GM11168 (cell line): ENCODE results near the gene OR10A6.

Experiments used
- in situ Hi-C: fragments of 300-500 bp; cut with MboI; formaldehyde crosslinking; loops from one replicate; pipeline ENCODE4 v1.12.0; 2022; ENCODE audit warnings: low sequenced_read_pairs; ENCODE audit not compliant: unreplicated experiment

The OR10A6 gene

GRCh38 chr11:7890417-7891172, 40.5 kb downstream of the OR10A6 start:
- in situ Hi-C loops, result loop anchor here (5.0 kb wide), 1 partner anchor 82 kb away; no protein-coding TSS in a partner anchor

- in situ Hi-C loops, result loop anchor here (5.0 kb wide), 1 partner anchor 82 kb away; no protein-coding TSS in a partner anchor
Measured at GRCh38 chr11:7889985-7890384, 41.1 kb downstream of the OR10A6 start.

GRCh38 chr11:7882860-7883259, 48.2 kb downstream of the OR10A6 start:
- in situ Hi-C loops, result no loop called here
